Measurements from ENCODE around the gene IGFBP3. TPM values are rescaled to one million over a fixed set of nuclear protein-coding genes. Genes with fewer than 3 reads are reported as not detected.
A peak's percentile ranks its signal among the peaks of the same experiment; 100 is the strongest.

IGFBP3 gene
- total and polyA plus RNA-seq, 2 of the 13 experiments (the other 11 are each of a cell fraction or from before 2014, with no cell fraction given), result 57.5 TPM; not detected in 1

- TF ChIP-seq ZNF230 (CRISPR knock-in tag; IDR thresholded peaks at IDR 0.05) (peak; percentile 61; the same call in 1 of the 2 replicates), ZNF557 (CRISPR knock-in tag; IDR thresholded peaks at IDR 0.05) (no peak), DPF2 (CRISPR knock-in tag; IDR thresholded peaks at IDR 0.05; ENCODE audit: borderline replicate concordance, low read depth) (peak; percentile 89; the same call in 1 of the 2 replicates), ETV6 (CRISPR knock-in tag; conservative IDR thresholded peaks at IDR 0.05) (no peak), ZSCAN29 (CRISPR knock-in tag; conservative IDR thresholded peaks at IDR 0.05) (peak; percentile 92), HDAC2 (CRISPR knock-in tag; IDR thresholded peaks at IDR 0.05) (peak; percentile 95), SETDB1 (CRISPR knock-in tag; IDR thresholded peaks at IDR 0.05; ENCODE audit: borderline replicate concordance) (no peak), THYN1 (CRISPR knock-in tag; IDR thresholded peaks at IDR 0.05; ENCODE audit: borderline replicate concordance, low read depth) (no peak), MIER2 (CRISPR knock-in tag; IDR thresholded peaks at IDR 0.05) (0 out of 2 replicates have a peak, but pooled peaks have one; percentile 63), TAF15 (IDR thresholded peaks at IDR 0.05; ENCODE audit: low read depth, low read length, poor library complexity, severe bottlenecking) (no peak), SRF (IDR thresholded peaks at IDR 0.05; ENCODE audit: low read depth, low read length) (no peak), PHF5A (CRISPR knock-in tag; IDR thresholded peaks at IDR 0.05; ENCODE audit: low read depth, unreplicated experiment) (peak; percentile 96), ELF1 (CRISPR knock-in tag; IDR thresholded peaks at IDR 0.05) (peak; percentile 78), SALL1 (CRISPR knock-in tag; IDR thresholded peaks at IDR 0.05) (peak; percentile 96; the same call in 1 of the 2 replicates), CHCHD3 (CRISPR knock-in tag; IDR thresholded peaks at IDR 0.05) (no peak), ZNF205 (CRISPR knock-in tag; IDR thresholded peaks at IDR 0.05) (peak; percentile 96), ZNF564 (CRISPR knock-in tag; IDR thresholded peaks at IDR 0.05) (peak; percentile 76; the same call in 1 of the 2 replicates), CEBPG (CRISPR knock-in tag; IDR thresholded peaks at IDR 0.05) (peak; percentile 99), MAZ (IDR thresholded peaks at IDR 0.05; ENCODE audit: borderline replicate concordance, low read depth, low read length) (no peak), MAZ (CRISPR knock-in tag; IDR thresholded peaks at IDR 0.05; ENCODE audit: low read depth) (peak; percentile 82), NFIB (CRISPR knock-in tag; IDR thresholded peaks at IDR 0.05; ENCODE audit: borderline replicate concordance) (no peak), HHEX (CRISPR knock-in tag; IDR thresholded peaks at IDR 0.05) (peak; percentile 71), DNMT3B (CRISPR knock-in tag; conservative IDR thresholded peaks at IDR 0.05) (peak; percentile 97), RCOR2 (CRISPR knock-in tag; IDR thresholded peaks at IDR 0.05) (peak; percentile 98), ZNF501 (CRISPR knock-in tag; IDR thresholded peaks at IDR 0.05) (peak; percentile 90), ZNF780A (CRISPR knock-in tag; IDR thresholded peaks at IDR 0.05) (peak; percentile 91), ZNF660 (CRISPR knock-in tag; IDR thresholded peaks at IDR 0.05; ENCODE audit: borderline replicate concordance, low read depth) (no peak), AKNA (CRISPR knock-in tag; IDR thresholded peaks at IDR 0.05; ENCODE audit: borderline replicate concordance) (peak; percentile 63; the same call in 1 of the 2 replicates), POGZ (CRISPR knock-in tag; IDR thresholded peaks at IDR 0.05) (peak; percentile 85), IKZF1 (IDR thresholded peaks at IDR 0.05) (no peak)
Measured at GRCh38 chr7:45881759-45882464, 39.2 kb downstream of the IGFBP3 start (continued).

Data from HepG2 (cell line).